ENCODE data around the gene CYP24A1.

DNA sequence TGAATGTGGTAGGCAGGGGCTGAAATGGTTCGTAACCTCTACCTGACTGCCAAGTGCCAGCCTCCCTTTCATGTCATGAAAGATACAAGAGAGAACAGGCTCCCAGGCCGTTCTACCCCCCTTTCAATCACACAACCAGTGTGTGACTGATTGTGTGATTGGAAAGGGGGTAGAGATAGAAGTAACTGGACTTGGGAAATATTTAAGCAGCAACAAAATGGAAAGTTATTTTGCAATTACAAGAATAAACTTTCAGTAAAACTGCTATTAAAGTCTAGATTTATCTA is 20.8 kb downstream of the CYP24A1 start:
- TF ChIP-seq POLR2A (IDR thresholded peaks at IDR 0.05; ENCODE audit: control extremely low read depth in 1 of 2, low read depth in 2 of 2, low read length in 2 of 2), result no peak
- no peak for TF ChIP-seq GABPA (IDR thresholded peaks at IDR 0.05; ENCODE audit: borderline replicate concordance, insufficient read depth, low read length)
- TF ChIP-seq, protein P1, sequence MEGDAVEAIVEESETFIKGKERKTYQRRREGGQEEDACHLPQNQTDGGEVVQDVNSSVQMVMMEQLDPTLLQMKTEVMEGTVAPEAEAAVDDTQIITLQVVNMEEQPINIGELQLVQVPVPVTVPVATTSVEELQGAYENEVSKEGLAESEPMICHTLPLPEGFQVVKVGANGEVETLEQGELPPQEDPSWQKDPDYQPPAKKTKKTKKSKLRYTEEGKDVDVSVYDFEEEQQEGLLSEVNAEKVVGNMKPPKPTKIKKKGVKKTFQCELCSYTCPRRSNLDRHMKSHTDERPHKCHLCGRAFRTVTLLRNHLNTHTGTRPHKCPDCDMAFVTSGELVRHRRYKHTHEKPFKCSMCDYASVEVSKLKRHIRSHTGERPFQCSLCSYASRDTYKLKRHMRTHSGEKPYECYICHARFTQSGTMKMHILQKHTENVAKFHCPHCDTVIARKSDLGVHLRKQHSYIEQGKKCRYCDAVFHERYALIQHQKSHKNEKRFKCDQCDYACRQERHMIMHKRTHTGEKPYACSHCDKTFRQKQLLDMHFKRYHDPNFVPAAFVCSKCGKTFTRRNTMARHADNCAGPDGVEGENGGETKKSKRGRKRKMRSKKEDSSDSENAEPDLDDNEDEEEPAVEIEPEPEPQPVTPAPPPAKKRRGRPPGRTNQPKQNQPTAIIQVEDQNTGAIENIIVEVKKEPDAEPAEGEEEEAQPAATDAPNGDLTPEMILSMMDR (IDR thresholded peaks at IDR 0.05; ENCODE audit: control extremely low read depth in 1 of 3, insufficient read depth in 1 of 3, low read depth in 1 of 3, low read length in 3 of 3), result no peak
- TF ChIP-seq SP2 (IDR thresholded peaks at IDR 0.05; ENCODE audit: low read length), result no peak
- TF ChIP-seq CEBPB (IDR thresholded peaks at IDR 0.05; ENCODE audit: low read depth, low read length), result no peak
- TF ChIP-seq SRF (IDR thresholded peaks at IDR 0.05; ENCODE audit: low read depth, low read length), result no peak
- no peak for TF ChIP-seq CREB1 (IDR thresholded peaks at IDR 0.05)
- no peak for TF ChIP-seq CTBP2 (IDR thresholded peaks at IDR 0.05; ENCODE audit: borderline replicate concordance, insufficient read depth, insufficient read length, low read length)
- no peak for TF ChIP-seq TEAD4 (IDR thresholded peaks at IDR 0.05; ENCODE audit: low read depth, low read length)
- no peak for TF ChIP-seq RAD21 (IDR thresholded peaks at IDR 0.05 in 1 of 2, conservative IDR thresholded peaks at IDR 0.05 in 1 of 2; ENCODE audit: low read depth in 2 of 2, low read length in 2 of 2)
- TF ChIP-seq SIN3A (conservative IDR thresholded peaks at IDR 0.05 in 1 of 2, IDR thresholded peaks at IDR 0.05 in 1 of 2; ENCODE audit: low read depth in 1 of 2, low read length in 2 of 2), result no peak
